ENCODE results near the gene AMMECR1. TPM values are rescaled to one million over a fixed set of nuclear protein-coding genes. Genes with fewer than 3 reads are reported as not detected.

AMMECR1 gene
- total and polyA plus RNA-seq, 2 experiments from 2014 or later: 16.9 to 32.5 TPM

DNA sequence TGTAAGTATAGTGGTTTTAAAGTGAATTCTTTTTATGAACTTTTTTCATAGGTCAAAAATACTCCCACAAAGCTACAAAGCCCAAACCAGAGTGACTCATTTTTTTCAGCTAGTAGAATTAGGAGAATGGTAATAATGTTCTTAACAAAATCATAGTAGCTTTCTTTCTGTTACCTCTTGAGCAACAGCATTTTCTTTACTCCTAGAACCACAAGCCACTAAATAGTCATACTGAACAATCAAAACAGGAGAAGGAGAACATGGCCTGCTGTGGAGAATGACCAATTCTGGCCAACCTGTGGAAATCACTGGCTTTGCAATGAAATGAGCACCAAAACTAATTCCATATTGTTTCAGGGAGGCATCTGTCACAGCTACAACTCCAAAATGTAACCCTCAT, 112.9 kb downstream of the AMMECR1 start:
- TF ChIP-seq, protein P1, sequence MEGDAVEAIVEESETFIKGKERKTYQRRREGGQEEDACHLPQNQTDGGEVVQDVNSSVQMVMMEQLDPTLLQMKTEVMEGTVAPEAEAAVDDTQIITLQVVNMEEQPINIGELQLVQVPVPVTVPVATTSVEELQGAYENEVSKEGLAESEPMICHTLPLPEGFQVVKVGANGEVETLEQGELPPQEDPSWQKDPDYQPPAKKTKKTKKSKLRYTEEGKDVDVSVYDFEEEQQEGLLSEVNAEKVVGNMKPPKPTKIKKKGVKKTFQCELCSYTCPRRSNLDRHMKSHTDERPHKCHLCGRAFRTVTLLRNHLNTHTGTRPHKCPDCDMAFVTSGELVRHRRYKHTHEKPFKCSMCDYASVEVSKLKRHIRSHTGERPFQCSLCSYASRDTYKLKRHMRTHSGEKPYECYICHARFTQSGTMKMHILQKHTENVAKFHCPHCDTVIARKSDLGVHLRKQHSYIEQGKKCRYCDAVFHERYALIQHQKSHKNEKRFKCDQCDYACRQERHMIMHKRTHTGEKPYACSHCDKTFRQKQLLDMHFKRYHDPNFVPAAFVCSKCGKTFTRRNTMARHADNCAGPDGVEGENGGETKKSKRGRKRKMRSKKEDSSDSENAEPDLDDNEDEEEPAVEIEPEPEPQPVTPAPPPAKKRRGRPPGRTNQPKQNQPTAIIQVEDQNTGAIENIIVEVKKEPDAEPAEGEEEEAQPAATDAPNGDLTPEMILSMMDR (conservative IDR thresholded peaks at IDR 0.05; ENCODE audit: low read depth in 2 of 2): no peak
- TF ChIP-seq, protein P2, sequence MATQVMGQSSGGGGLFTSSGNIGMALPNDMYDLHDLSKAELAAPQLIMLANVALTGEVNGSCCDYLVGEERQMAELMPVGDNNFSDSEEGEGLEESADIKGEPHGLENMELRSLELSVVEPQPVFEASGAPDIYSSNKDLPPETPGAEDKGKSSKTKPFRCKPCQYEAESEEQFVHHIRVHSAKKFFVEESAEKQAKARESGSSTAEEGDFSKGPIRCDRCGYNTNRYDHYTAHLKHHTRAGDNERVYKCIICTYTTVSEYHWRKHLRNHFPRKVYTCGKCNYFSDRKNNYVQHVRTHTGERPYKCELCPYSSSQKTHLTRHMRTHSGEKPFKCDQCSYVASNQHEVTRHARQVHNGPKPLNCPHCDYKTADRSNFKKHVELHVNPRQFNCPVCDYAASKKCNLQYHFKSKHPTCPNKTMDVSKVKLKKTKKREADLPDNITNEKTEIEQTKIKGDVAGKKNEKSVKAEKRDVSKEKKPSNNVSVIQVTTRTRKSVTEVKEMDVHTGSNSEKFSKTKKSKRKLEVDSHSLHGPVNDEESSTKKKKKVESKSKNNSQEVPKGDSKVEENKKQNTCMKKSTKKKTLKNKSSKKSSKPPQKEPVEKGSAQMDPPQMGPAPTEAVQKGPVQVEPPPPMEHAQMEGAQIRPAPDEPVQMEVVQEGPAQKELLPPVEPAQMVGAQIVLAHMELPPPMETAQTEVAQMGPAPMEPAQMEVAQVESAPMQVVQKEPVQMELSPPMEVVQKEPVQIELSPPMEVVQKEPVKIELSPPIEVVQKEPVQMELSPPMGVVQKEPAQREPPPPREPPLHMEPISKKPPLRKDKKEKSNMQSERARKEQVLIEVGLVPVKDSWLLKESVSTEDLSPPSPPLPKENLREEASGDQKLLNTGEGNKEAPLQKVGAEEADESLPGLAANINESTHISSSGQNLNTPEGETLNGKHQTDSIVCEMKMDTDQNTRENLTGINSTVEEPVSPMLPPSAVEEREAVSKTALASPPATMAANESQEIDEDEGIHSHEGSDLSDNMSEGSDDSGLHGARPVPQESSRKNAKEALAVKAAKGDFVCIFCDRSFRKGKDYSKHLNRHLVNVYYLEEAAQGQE (IDR thresholded peaks at IDR 0.05; ENCODE audit: unreplicated experiment): no peak
- TF ChIP-seq CREB1 (CRISPR knock-in tag; IDR thresholded peaks at IDR 0.05; ENCODE audit: low read depth) (no peak), ZNF114 (CRISPR knock-in tag; IDR thresholded peaks at IDR 0.05) (no peak), EZH2 (IDR thresholded peaks at IDR 0.05; ENCODE audit: low read depth, unreplicated experiment) (no peak), ZNF331 (CRISPR knock-in tag; IDR thresholded peaks at IDR 0.05; ENCODE audit: low read depth) (no peak), NANOG (IDR thresholded peaks at IDR 0.05; ENCODE audit: borderline replicate concordance) (no peak), POLR2AphosphoS5 (IDR thresholded peaks at IDR 0.05; ENCODE audit: low read depth) (no peak), JUNB (IDR thresholded peaks at IDR 0.05; ENCODE audit: unreplicated experiment) (no peak), EZH2phosphoT487 (IDR thresholded peaks at IDR 0.05; ENCODE audit: unreplicated experiment) (no peak), STAT1 (IDR thresholded peaks at IDR 0.05; ENCODE audit: unreplicated experiment) (no peak)
- TF ChIP-seq, protein P3, sequence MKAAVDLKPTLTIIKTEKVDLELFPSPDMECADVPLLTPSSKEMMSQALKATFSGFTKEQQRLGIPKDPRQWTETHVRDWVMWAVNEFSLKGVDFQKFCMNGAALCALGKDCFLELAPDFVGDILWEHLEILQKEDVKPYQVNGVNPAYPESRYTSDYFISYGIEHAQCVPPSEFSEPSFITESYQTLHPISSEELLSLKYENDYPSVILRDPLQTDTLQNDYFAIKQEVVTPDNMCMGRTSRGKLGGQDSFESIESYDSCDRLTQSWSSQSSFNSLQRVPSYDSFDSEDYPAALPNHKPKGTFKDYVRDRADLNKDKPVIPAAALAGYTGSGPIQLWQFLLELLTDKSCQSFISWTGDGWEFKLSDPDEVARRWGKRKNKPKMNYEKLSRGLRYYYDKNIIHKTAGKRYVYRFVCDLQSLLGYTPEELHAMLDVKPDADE (IDR thresholded peaks at IDR 0.05): no peak
- Histone ChIP-seq H3K4me2 (no peak overlapping the region), H3F3A (replicated peaks; ENCODE audit: low read depth) (no peaks in the 10 kb centered on the region), H3K27me3 (ENCODE audit: insufficient read depth) (no peaks in the 10 kb centered on the region), H3K36me3 (ENCODE audit: insufficient read depth) (no peaks in the 10 kb centered on the region), H4K20me1 (replicated peaks; ENCODE audit: insufficient read depth) (no peaks in the 10 kb centered on the region), H2AFZ (no peak overlapping the region), H3K4me1 (ENCODE audit: insufficient read depth) (no peaks in the 10 kb centered on the region), H3K79me2 (replicated peaks; ENCODE audit: insufficient read depth) (no peaks in the 10 kb centered on the region), H3K4me3 (no peak overlapping the region), H3K9me2 (ENCODE audit: insufficient read depth) (no peaks in the 10 kb centered on the region), H3K27ac (ENCODE audit: low read depth) (no peak overlapping the region)
- H3K4me3 Mint-ChIP-seq: no peak overlapping the region
- DNase-seq (ENCODE audit: low spot score) (no peak), ATAC-seq (no peak)
- no peak overlapping the region for H3K27ac Mint-ChIP-seq
- no peaks in the 10 kb centered on the region for H3K27me3 Mint-ChIP-seq (ENCODE audit: insufficient read depth, low read depth, poor library complexity)
- H3K36me3 Mint-ChIP-seq (ENCODE audit: low read depth): no peaks in the 10 kb centered on the region; the same call in 2 of the 3 replicates
- H3K9me3 Mint-ChIP-seq: no peaks in the 10 kb centered on the region
- peaks cover 4% of the 10 kb centered on the region; the same call in 1 of the 3 replicates for H3K4me1 Mint-ChIP-seq

All from GM23338 (cell line).